ENCODE measurements around the gene XIRP2.

DNA sequence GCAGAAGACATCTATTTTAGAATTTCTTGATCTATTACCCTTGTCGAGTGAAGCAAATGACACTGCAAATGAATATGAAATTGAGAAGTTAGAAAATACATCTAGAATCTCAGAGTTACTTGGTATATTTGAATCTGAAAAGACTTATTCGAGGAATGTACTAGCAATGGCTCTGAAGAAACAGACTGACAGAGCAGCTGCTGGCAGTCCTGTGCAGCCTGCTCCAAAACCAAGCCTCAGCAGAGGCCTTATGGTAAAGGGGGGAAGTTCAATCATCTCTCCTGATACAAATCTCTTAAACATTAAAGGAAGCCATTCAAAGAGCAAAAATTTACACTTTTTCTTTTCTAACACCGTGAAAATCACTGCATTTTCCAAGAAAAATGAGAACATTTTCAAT lies 370.4 kb downstream of the XIRP2 start:
- TF ChIP-seq, protein P1, sequence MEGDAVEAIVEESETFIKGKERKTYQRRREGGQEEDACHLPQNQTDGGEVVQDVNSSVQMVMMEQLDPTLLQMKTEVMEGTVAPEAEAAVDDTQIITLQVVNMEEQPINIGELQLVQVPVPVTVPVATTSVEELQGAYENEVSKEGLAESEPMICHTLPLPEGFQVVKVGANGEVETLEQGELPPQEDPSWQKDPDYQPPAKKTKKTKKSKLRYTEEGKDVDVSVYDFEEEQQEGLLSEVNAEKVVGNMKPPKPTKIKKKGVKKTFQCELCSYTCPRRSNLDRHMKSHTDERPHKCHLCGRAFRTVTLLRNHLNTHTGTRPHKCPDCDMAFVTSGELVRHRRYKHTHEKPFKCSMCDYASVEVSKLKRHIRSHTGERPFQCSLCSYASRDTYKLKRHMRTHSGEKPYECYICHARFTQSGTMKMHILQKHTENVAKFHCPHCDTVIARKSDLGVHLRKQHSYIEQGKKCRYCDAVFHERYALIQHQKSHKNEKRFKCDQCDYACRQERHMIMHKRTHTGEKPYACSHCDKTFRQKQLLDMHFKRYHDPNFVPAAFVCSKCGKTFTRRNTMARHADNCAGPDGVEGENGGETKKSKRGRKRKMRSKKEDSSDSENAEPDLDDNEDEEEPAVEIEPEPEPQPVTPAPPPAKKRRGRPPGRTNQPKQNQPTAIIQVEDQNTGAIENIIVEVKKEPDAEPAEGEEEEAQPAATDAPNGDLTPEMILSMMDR (IDR thresholded peaks at IDR 0.05): no peak
- no peak for TF ChIP-seq POLR2A (IDR thresholded peaks at IDR 0.05)

Data from body of pancreas (tissue), 4 donors.